OCI-LY7 (cell line): ENCODE measurements around the gene GPRIN1. TPM values are rescaled to one million over a fixed set of nuclear protein-coding genes. Genes with fewer than 3 reads are reported as not detected.
A peak's percentile ranks its signal among the peaks of the same experiment; 100 is the strongest.

Experiments
- BruUV-seq: library from RNA; stranded (reverse); fragments of 400-500 nt; replicated peaks from 2 replicates; lab custom pipeline; 2021; lab: Mats Ljungman, UMichigan
- CTCF ChIA-PET: fragments of 300-600 bp; sonication (Branson Sonifier 250); formaldehyde crosslinking; loops from one replicate; lab custom pipeline; 2022; ENCODE audit warnings: antibody characterized with exemption; ENCODE audit not compliant: unreplicated experiment; lab: Charles Lee
- POLR2A ChIA-PET: fragments of 300-600 bp; sonication (Branson Sonifier 250); formaldehyde crosslinking; loops from one replicate; lab custom pipeline; 2022; ENCODE audit warnings: antibody characterized with exemption; lab: Charles Lee
- DNase-seq: peaks from one replicate; pipeline ENCODE4 v3.0.0-alpha.2; 2015; ENCODE audit warnings: low spot score
- H2AFZ ChIP-seq: fragments of 200-600 bp; sonication (generic), shearing (Covaris generic); 2 replicates; pipeline ENCODE4 v1.6.1; 2014; ENCODE audit warnings: mild to moderate bottlenecking, antibody characterized with exemption, low read length, moderate library complexity
- H3K27ac ChIP-seq: fragments of 200-600 bp; sonication (generic); 2 replicates; pipeline ENCODE4 v1.5.1; 2014; ENCODE audit warnings: mixed run types, low read depth, mild to moderate bottlenecking, moderate library complexity, low read length, inconsistent platforms; ENCODE audit not compliant: poor library complexity, severe bottlenecking
- H3K36me3 ChIP-seq: fragments of 200-600 bp; sonication (generic); 2 replicates; pipeline ENCODE4 v1.6.1; 2014; ENCODE audit warnings: mild to moderate bottlenecking, antibody characterized with exemption, low read length, moderate library complexity, mixed read lengths; ENCODE audit not compliant: insufficient read depth
- H3K4me1 ChIP-seq: fragments of 200-600 bp; sonication (generic); 2 replicates; pipeline ENCODE4 v1.5.1; 2014; ENCODE audit warnings: mild to moderate bottlenecking, low read length; ENCODE audit not compliant: insufficient read depth, poor library complexity, severe bottlenecking
- H3K4me2 ChIP-seq: fragments of 200-600 bp; sonication (generic); 2 replicates; pipeline ENCODE4 v1.6.1; 2014; ENCODE audit warnings: mild to moderate bottlenecking, low read length
- H3K4me3 ChIP-seq: fragments of 200-600 bp; sonication (generic); 2 replicates; pipeline ENCODE4 v1.5.1; 2014; ENCODE audit warnings: mild to moderate bottlenecking, low read depth, low read length; ENCODE audit not compliant: poor library complexity, severe bottlenecking
- H3K79me2 ChIP-seq: fragments of 200-600 bp; sonication (generic); 2 replicates; pipeline ENCODE4 v1.6.1; 2016; ENCODE audit warnings: low read depth, mild to moderate bottlenecking, low read length, moderate library complexity, mixed read lengths; ENCODE audit not compliant: insufficient read depth
- H3K9me2 ChIP-seq: fragments of 200-600 bp; sonication (generic); 2 replicates; pipeline ENCODE4 v1.6.1; 2016; ENCODE audit warnings: mild to moderate bottlenecking, low read length, mixed read lengths; ENCODE audit not compliant: insufficient read depth
- H3K9me3 ChIP-seq: fragments of 200-600 bp; sonication (generic); 2 replicates; pipeline ENCODE4 v1.6.1; 2014; ENCODE audit warnings: mild to moderate bottlenecking, mixed run types, low read length, mixed read lengths
- H4K20me1 ChIP-seq: fragments of 200-600 bp; sonication (generic); 2 replicates; pipeline ENCODE4 v1.6.1; 2014; ENCODE audit warnings: mild to moderate bottlenecking, antibody characterized with exemption, low read length, moderate library complexity, mixed read lengths; ENCODE audit not compliant: insufficient read depth
- CTCF ChIP-seq: fragments of 200-600 bp; sonication (generic); conservative IDR thresholded peaks from 2 replicates; pipeline ENCODE4 v1.5.1; 2014; ENCODE audit warnings: mild to moderate bottlenecking, antibody characterized with exemption, low read length, moderate library complexity, mixed read lengths
- EZH2phosphoT487 ChIP-seq: fragments of 200-600 bp; sonication (generic); IDR thresholded peaks from 2 replicates; pipeline ENCODE4 v1.6.1; 2018; ENCODE audit warnings: low read depth, borderline replicate concordance, mild to moderate bottlenecking, mixed run types, antibody characterized with exemption, low read length, moderate library complexity, mixed read lengths
- intact Hi-C: fragments of 100-400 bp; cut with micrococcal nuclease; formaldehyde crosslinking; loops from one replicate; pipeline ENCODE4 v1.10.0; 2022; ENCODE audit not compliant: unreplicated experiment
- total RNA-seq, 2 experiments: library from RNA; depleted of rRNA in 1 of 2; stranded (reverse); fragments of >200 nt in 1 of 2; shearing (Covaris generic) in 1 of 2; gene quantifications; 2 replicates each; pipeline ENCODE4 v1.2.3, GENCODE V29; 2014 to 2022

The GPRIN1 gene
- total RNA-seq, 2 experiments from 2014 or later: 3.8 to 5.3 TPM

GRCh38 chr5:176575066-176575465, 34.9 kb downstream of the GPRIN1 start:
- POLR2A ChIA-PET: interaction anchor here (0.5 kb wide), 1 partner anchor 237 kb away, joined by 3 read pairs; no protein-coding TSS in a partner anchor
- no peak for DNase-seq
- Histone ChIP-seq H3K4me2 (no peak overlapping the region), H3K79me2 (no peaks in the 10 kb centered on the region), H2AFZ (no peak overlapping the region), H3K4me3 (no peak overlapping the region), H3K36me3 (no peaks in the 10 kb centered on the region), H3K9me2 (no peaks in the 10 kb centered on the region), H4K20me1 (no peaks in the 10 kb centered on the region), H3K9me3 (no peaks in the 10 kb centered on the region), H3K4me1 (peaks cover 4% of the 10 kb centered on the region), H3K27ac (no peak overlapping the region)
- no TSS peak for BruUV-seq
- intact Hi-C loops: loop anchor here (10.0 kb wide), 1 partner anchor 850 kb away; no protein-coding TSS in a partner anchor
- CTCF ChIA-PET: no interaction called here
- no peak for TF ChIP-seq CTCF
- no peak for TF ChIP-seq EZH2phosphoT487

DNA sequence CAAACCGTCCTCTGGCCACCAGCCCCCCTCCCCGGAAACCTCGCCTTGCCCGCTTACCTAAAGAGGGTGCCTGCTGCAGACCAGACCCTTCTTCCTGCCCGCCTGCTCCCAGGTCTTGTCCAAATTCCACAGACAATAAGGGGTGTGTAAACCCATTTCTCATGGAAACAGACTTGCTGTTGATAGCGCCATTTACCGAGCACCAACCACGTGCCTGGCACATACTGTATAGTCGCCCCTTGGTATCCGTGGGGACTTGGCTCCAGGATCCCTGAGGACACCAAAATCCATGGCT, 35.7 kb downstream of the GPRIN1 start:
- Histone ChIP-seq H3K9me2 (no peaks in the 10 kb centered on the region), H2AFZ (no peak overlapping the region)
- POLR2A ChIA-PET: no interaction called here

More for the DNA sequence above, 35.7 kb downstream of the GPRIN1 start:
- BruUV-seq: no TSS peak
- H3K4me3 ChIP-seq: no peak overlapping the region
- no peak overlapping the region for H3K27ac ChIP-seq
- no peak for DNase-seq
- no peaks in the 10 kb centered on the region for H4K20me1 ChIP-seq
- no peak for TF ChIP-seq EZH2phosphoT487
- TF ChIP-seq CTCF: peak; percentile 62; the same call in 1 of the 2 replicates
- CTCF ChIA-PET: no interaction called here
- no peaks in the 10 kb centered on the region for H3K79me2 ChIP-seq
- no peaks in the 10 kb centered on the region for H3K36me3 ChIP-seq
- peaks cover 4% of the 10 kb centered on the region for H3K4me1 ChIP-seq
- intact Hi-C loops: loop anchor here (1.0 to 10.0 kb wide), 3 partner anchors 45 to 849 kb away; partner anchors contain the start of gene TSPAN17
- no peaks in the 10 kb centered on the region for H3K9me3 ChIP-seq
- no peak overlapping the region for H3K4me2 ChIP-seq
